ENCODE data around the gene MYL5.
"Not testable (repeated sequence)": the region's sequence is repeated elsewhere in the genome, so short reads cannot be mapped to it uniquely, and the experiment has no call there.

The MYL5 gene

DNA sequence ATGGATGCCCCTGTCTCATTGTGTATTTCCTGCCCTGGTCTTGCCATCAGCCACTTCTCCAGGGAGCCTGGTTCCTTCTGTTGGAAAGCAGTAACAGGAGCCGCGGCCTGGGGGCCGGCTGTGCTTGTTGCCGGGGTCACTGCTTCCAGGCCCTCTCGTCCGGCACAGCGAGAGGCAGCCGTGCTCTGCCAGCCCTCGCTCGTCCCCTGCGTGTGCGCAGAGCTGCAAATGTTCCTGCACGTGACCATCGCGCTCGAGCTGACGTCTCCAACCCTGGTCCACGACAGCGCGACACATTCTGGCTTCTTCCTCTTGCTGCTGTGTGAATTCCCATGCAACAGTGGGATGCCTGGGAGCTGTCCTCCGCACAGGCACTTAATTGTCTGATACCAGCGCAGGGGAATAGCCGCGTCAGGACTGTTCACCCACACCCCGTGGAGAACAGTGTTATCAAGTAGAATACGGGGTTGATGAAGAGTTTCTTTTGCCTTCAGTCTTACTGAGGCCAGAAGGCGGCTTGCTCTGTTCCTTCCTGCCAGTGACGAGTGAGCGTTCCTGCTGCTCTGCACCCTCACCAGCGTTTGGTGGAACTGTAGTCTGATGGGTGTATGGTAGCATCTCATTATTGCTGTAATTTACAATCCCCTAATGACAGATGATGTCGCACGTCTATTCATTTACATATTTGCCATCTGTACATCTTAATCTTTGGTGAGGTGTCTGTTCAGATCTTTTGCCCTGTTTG is 36.6 kb upstream of the MYL5 start:
- Histone ChIP-seq H3K79me2 (ENCODE audit: control insufficient read depth, insufficient read depth, low read length, unreplicated experiment) (no peaks in the 10 kb centered on the region), H3K4me1 (ENCODE audit: control insufficient read depth, insufficient read depth, low read length, unreplicated experiment) (no peaks in the 10 kb centered on the region), H3K27me3 (ENCODE audit: insufficient read depth, low read length) (peaks cover 31% of the 10 kb centered on the region), H3K4me3 (ENCODE audit: low read depth, low read length) (no peak overlapping the region), H3K27ac (ENCODE audit: low read depth, low read length) (no peak overlapping the region), H2AFZ (ENCODE audit: low read length, unreplicated experiment) (no peak overlapping the region), H3K36me3 (ENCODE audit: insufficient read depth, low read length) (no peaks in the 10 kb centered on the region)

DNA sequence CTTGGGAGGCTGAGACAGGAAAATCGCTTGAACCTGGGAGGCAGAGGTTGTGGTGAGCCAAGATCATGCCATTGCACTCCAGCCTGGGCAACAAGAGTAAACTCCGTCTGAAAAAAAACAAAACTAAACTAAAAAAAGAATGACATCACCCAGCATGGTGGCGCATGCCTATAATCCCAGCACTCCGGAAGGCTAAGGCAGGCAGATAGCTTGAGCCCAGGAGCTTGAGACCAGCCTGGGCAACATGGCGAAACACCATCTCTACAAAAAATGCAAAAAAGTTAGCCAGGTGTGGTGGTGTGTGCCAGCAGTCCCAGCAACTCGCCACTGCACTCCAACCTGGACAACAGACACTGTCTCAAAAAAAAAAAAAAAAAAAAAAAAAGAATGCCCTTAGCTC is 32.0 kb upstream of the MYL5 start:
- not testable (repeated sequence) for H3K36me3 ChIP-seq (ENCODE audit: insufficient read depth, low read length); H3K4me3 ChIP-seq (ENCODE audit: low read depth, low read length); H2AFZ ChIP-seq (ENCODE audit: low read length, unreplicated experiment); H3K79me2 ChIP-seq (ENCODE audit: control insufficient read depth, insufficient read depth, low read length, unreplicated experiment); H3K27ac ChIP-seq (ENCODE audit: low read depth, low read length); H3K4me1 ChIP-seq (ENCODE audit: control insufficient read depth, insufficient read depth, low read length, unreplicated experiment)
- peaks cover 41% of the 10 kb centered on the region for H3K27me3 ChIP-seq (ENCODE audit: insufficient read depth, low read length)

- H3K27ac ChIP-seq (ENCODE audit: low read depth, low read length): no peak overlapping the region
- H2AFZ ChIP-seq (ENCODE audit: low read length, unreplicated experiment): peak overlapping the region; percentile 56
- H3K27me3 ChIP-seq (ENCODE audit: insufficient read depth, low read length): peaks cover 50% of the 10 kb centered on the region
- H3K36me3 ChIP-seq (ENCODE audit: insufficient read depth, low read length): no peaks in the 10 kb centered on the region
- peak overlapping the region; percentile 62 for H3K4me3 ChIP-seq (ENCODE audit: low read depth, low read length)
- no peaks in the 10 kb centered on the region for H3K79me2 ChIP-seq (ENCODE audit: control insufficient read depth, insufficient read depth, low read length, unreplicated experiment)
- no peaks in the 10 kb centered on the region for H3K4me1 ChIP-seq (ENCODE audit: control insufficient read depth, insufficient read depth, low read length, unreplicated experiment)
Observed at GRCh38 chr4:646460-646859, 27.9 kb upstream of the MYL5 start.

- Histone ChIP-seq H3K4me3 (ENCODE audit: low read depth, low read length) (no peak overlapping the region), H3K79me2 (ENCODE audit: control insufficient read depth, insufficient read depth, low read length, unreplicated experiment) (no peaks in the 10 kb centered on the region), H3K4me1 (ENCODE audit: control insufficient read depth, insufficient read depth, low read length, unreplicated experiment) (no peaks in the 10 kb centered on the region), H3K36me3 (ENCODE audit: insufficient read depth, low read length) (no peaks in the 10 kb centered on the region), H2AFZ (ENCODE audit: low read length, unreplicated experiment) (no peak overlapping the region), H3K27me3 (ENCODE audit: insufficient read depth, low read length) (peaks cover 60% of the 10 kb centered on the region), H3K27ac (ENCODE audit: low read depth, low read length) (no peak overlapping the region)
Observed at GRCh38 chr4:647481-647880, 26.9 kb upstream of the MYL5 start.

DNA sequence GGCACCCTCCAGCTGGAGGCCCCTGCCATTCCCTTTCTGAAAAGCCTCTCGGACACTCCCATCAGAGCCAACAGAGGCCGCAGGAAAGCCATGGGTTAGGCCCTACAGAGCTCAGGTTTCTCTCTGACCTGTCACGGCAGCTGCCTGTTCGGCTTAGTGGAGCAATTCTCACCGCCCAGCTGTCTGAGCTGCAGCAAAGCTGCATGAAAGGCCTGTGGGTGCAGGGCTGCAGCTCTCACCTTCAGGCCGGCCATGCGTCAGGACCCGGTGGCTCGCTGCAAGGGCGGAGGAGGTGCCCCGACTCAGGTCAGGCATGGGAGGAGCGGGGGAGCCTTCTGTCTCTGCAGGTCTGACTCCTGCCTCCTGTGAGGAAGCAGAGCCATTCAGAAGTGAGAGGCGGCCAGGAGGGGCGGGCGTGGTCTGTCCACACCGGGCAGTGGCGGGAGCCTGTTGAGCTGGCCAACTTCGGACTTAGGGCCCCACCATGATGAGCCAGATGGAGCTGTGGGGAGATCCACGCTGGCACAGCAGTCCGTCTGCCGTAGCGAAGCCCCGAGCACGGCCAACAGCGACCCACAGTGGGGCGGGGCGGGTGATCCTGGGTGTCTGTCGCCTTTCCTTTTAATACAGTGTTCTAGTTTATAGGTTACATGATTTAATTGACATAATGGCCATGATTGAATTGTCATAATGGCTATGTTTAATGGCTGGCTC is 25.6 kb upstream of the MYL5 start:
- Histone ChIP-seq H3K4me1 (ENCODE audit: control insufficient read depth, insufficient read depth, low read length, unreplicated experiment) (no peaks in the 10 kb centered on the region), H3K79me2 (ENCODE audit: control insufficient read depth, insufficient read depth, low read length, unreplicated experiment) (no peaks in the 10 kb centered on the region), H3K4me3 (ENCODE audit: low read depth, low read length) (no peak overlapping the region), H2AFZ (ENCODE audit: low read length, unreplicated experiment) (no peak overlapping the region), H3K27ac (ENCODE audit: low read depth, low read length) (no peak overlapping the region), H3K27me3 (ENCODE audit: insufficient read depth, low read length) (peaks cover 60% of the 10 kb centered on the region), H3K36me3 (ENCODE audit: insufficient read depth, low read length) (no peaks in the 10 kb centered on the region)

GRCh38 chr4:649293-649625 is 25.1 kb upstream of the MYL5 start:
- Histone ChIP-seq H3K4me3 (ENCODE audit: low read depth, low read length) (no peak overlapping the region), H3K36me3 (ENCODE audit: insufficient read depth, low read length) (no peaks in the 10 kb centered on the region), H3K27me3 (ENCODE audit: insufficient read depth, low read length) (peaks cover 60% of the 10 kb centered on the region), H3K4me1 (ENCODE audit: control insufficient read depth, insufficient read depth, low read length, unreplicated experiment) (no peaks in the 10 kb centered on the region), H2AFZ (ENCODE audit: low read length, unreplicated experiment) (no peak overlapping the region), H3K27ac (ENCODE audit: low read depth, low read length) (no peak overlapping the region), H3K79me2 (ENCODE audit: control insufficient read depth, insufficient read depth, low read length, unreplicated experiment) (no peaks in the 10 kb centered on the region)

DNA sequence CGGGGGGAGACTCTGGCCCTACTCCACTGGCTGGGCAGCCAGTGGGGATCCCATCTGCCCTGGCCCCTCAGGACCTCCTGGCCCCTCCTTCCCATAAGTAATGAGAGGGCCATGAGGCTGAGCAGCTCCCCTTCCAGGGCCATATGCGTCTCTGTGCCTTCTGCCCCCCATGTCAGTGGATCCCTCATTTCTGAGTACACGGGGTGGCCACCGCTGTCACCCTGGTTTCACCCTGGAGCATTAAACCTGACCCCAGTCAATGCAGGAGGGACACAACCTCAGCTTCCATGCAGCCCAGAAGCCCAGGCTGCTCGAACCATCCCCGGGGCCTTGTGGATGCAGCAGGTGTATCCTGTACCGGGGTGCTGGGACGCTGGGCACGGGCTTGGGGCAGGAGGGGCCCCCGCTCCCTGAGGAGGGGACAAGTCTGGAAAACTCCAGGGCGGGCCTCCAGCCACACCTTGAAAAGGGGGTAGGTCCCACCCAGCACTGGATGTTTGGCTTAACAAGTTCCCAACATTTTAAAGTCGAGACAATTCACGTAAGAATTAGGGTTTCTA is 24.5 kb upstream of the MYL5 start:
- Histone ChIP-seq H3K36me3 (ENCODE audit: insufficient read depth, low read length) (no peaks in the 10 kb centered on the region), H3K27me3 (ENCODE audit: insufficient read depth, low read length) (peaks cover 57% of the 10 kb centered on the region), H3K4me1 (ENCODE audit: control insufficient read depth, insufficient read depth, low read length, unreplicated experiment) (no peaks in the 10 kb centered on the region), H3K4me3 (ENCODE audit: low read depth, low read length) (no peak overlapping the region), H2AFZ (ENCODE audit: low read length, unreplicated experiment) (no peak overlapping the region), H3K27ac (ENCODE audit: low read depth, low read length) (no peak overlapping the region), H3K79me2 (ENCODE audit: control insufficient read depth, insufficient read depth, low read length, unreplicated experiment) (no peaks in the 10 kb centered on the region)

DNA sequence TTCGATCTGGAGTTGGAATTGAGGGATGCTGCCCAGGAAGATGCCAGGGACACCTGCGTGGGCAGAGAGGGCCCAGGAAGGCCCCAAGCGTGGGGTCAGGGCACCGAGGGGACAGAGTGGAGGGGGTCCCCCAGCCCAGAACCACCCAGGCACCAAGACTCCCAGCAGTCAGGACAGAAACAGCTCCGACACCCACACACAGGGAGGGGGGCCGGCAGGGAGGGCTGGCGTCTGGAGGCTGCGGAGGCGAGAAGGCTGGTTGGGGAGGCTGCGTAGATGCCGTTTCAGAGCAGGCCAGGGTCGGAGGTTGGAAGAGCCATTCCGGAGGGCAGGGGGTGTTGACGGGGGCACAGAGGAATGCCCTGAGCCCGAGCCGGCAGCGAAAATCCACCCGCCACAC is 23.9 kb upstream of the MYL5 start:
- Histone ChIP-seq H2AFZ (ENCODE audit: low read length, unreplicated experiment) (no peak overlapping the region), H3K79me2 (ENCODE audit: control insufficient read depth, insufficient read depth, low read length, unreplicated experiment) (no peaks in the 10 kb centered on the region), H3K4me1 (ENCODE audit: control insufficient read depth, insufficient read depth, low read length, unreplicated experiment) (no peaks in the 10 kb centered on the region)

DNA sequence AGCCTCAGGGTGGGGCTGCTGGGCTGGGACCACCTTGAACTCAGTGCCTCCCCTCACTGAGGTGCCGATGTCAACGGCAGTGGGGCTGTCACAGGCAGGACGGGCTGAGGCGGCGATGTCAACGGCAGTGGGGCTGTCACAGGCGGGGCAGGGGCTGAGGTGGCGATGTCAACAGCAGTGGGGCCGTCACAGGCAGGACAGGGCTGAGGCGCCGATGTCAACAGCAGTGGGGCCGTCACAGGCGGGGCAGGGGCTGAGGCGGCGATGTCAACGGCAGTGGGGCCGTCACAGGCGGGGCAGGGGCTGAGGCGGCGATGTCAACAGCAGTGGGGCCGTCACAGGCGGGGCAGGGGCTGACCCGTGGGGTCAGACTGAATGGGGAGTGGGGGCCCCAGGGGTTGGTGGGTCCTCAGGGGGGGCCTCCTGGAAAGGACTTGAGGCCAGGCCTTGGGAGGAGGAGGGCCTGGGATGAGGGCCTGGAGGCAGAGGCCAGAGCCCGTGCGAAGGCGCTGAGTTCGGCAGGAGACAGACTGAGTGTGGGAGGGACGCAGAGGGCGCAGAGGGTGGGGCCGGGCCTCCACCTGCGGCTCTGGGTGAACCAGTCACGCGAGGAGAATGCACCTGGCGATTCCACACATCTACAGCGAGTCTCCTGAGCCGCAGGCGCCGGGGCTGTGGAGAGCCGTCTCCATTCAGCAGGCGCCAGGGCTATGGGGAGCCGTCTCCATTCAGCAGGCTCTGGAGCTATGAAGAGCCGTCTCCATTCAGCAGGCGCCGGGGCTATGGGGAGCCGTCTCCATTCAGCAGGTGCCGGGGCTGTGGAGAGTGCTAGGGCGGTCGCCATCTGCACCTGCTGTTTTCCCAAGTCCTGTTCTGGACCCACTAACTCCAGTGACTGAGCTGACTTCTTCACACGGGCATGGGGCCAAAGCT is 23.1 kb upstream of the MYL5 start:
- H3K4me3 ChIP-seq (ENCODE audit: low read depth, low read length): peak overlapping the region; percentile 51; the same call in 1 of the 2 replicates
- no peak overlapping the region for H3K27ac ChIP-seq (ENCODE audit: low read depth, low read length)
- H2AFZ ChIP-seq (ENCODE audit: low read length, unreplicated experiment): no peak overlapping the region
- no peaks in the 10 kb centered on the region for H3K79me2 ChIP-seq (ENCODE audit: control insufficient read depth, insufficient read depth, low read length, unreplicated experiment)
- H3K4me1 ChIP-seq (ENCODE audit: control insufficient read depth, insufficient read depth, low read length, unreplicated experiment): no peaks in the 10 kb centered on the region
- no peaks in the 10 kb centered on the region for H3K36me3 ChIP-seq (ENCODE audit: insufficient read depth, low read length)
- peaks cover 51% of the 10 kb centered on the region for H3K27me3 ChIP-seq (ENCODE audit: insufficient read depth, low read length)

More for the DNA sequence above, 23.9 kb upstream of the MYL5 start:
- Histone ChIP-seq H3K36me3 (ENCODE audit: insufficient read depth, low read length) (no peaks in the 10 kb centered on the region), H3K4me3 (ENCODE audit: low read depth, low read length) (no peak overlapping the region), H3K27me3 (ENCODE audit: insufficient read depth, low read length) (peaks cover 55% of the 10 kb centered on the region), H3K27ac (ENCODE audit: low read depth, low read length) (no peak overlapping the region)

- H3K4me1 ChIP-seq (ENCODE audit: control insufficient read depth, insufficient read depth, low read length, unreplicated experiment): no peaks in the 10 kb centered on the region
- no peaks in the 10 kb centered on the region for H3K79me2 ChIP-seq (ENCODE audit: control insufficient read depth, insufficient read depth, low read length, unreplicated experiment)
- no peak overlapping the region for H3K27ac ChIP-seq (ENCODE audit: low read depth, low read length)
- H2AFZ ChIP-seq (ENCODE audit: low read length, unreplicated experiment): no peak overlapping the region
- no peaks in the 10 kb centered on the region for H3K36me3 ChIP-seq (ENCODE audit: insufficient read depth, low read length)
- peaks cover 42% of the 10 kb centered on the region for H3K27me3 ChIP-seq (ENCODE audit: insufficient read depth, low read length)
- no peak overlapping the region for H3K4me3 ChIP-seq (ENCODE audit: low read depth, low read length)
Observed at GRCh38 chr4:651884-652642, 22.3 kb upstream of the MYL5 start.
